Hepatocyte (in vitro differentiated cells): ENCODE results near the gene APOA1.

ENCODE experiments used
- CTCF ChIP-seq: fragments of 200-600 bp; sonication (generic); IDR thresholded peaks from 2 replicates; pipeline ENCODE4 v1.5.1; 2016; ENCODE audit warnings: antibody characterized with exemption, mild to moderate bottlenecking; ENCODE audit not compliant: poor library complexity
- EZH2 ChIP-seq: fragments of 200-600 bp; sonication (generic); IDR thresholded peaks from 2 replicates; pipeline ENCODE4 v1.6.1; 2016; ENCODE audit warnings: antibody characterized with exemption, mild to moderate bottlenecking, borderline replicate concordance
- EZH2phosphoT487 ChIP-seq: fragments of 200-600 bp; sonication (generic); IDR thresholded peaks from one replicate; pipeline ENCODE4 v1.6.1; 2018; ENCODE audit warnings: antibody characterized with exemption, mild to moderate bottlenecking, low read depth, moderate library complexity; ENCODE audit not compliant: unreplicated experiment, severe bottlenecking

- TF ChIP-seq CTCF (no peak), EZH2 (no peak), EZH2phosphoT487 (no peak)
Measured at GRCh38 chr11:116800610-116801009, 36.8 kb downstream of the APOA1 start.
